Effector CD4-positive, alpha-beta T cell (primary cell): ENCODE data around the gene PKD1.
"Not testable (repeated sequence)": the region's sequence is repeated elsewhere in the genome, so short reads cannot be mapped to it uniquely, and the experiment has no call there.

Experiments used
- DNase-seq: peaks from one replicate; pipeline ENCODE4 v3.0.0-alpha.2; 2020

The PKD1 gene

DNA sequence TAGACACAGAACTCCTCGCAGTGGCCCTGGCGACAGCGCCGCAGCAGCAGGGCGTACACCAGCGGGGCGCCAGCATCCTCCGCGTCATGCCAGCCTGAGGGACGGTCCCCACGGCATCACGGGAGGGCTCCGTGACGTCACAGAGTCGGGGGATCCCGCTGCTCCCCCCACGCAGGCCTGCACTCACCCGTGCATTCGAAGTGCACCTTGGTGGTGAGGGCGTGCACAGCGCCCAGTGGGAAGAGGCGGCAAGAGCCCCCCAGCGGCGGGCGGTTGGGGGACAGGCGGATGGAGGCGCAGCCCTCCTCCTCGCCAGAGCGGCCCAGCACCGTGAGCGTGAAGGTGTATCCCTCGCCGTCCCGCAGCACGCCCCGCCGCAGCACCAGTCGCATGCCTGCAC is 29.5 kb downstream of the PKD1 start:
- DNase-seq, result not testable (repeated sequence)

DNA sequence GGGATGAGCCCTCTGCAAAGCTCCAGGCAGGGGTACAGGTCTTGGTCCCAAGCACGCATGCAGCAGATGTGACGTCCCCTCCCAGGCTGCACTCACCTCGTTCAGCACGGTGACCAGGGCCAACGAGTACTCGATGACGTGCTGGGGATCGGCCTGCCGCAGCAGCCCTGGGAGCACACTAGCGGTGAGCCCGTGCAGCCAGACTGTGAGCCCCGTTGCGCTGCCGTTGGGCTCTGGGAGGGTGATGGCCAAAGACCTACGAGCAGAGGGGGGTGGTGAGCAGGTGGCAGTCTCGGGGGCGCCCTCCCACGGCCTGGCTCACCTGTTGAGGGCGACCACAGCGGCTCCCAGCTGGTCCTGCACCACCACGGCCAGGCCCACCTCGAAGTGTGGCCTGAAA is 29.9 kb downstream of the PKD1 start:
- DNase-seq, result not testable (repeated sequence)

DNA sequence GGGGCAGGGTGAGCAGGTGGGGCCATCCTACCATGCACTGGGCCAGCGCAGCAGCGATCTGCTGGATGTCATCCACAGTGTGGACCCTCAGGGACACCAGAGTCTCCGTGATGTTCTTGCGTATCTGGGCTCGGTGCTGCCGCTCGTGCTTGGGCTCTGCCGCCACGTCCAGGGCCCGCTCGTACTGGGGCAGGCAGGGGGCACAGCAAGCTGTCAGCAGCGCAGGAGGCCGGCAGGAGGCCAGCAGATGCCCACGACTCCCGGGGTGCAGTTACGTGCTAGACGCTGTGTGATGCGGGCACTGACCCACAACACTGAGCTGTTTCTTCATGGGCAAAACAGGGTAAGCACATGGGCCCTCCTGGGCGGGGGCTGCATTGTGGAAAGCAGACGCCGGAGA is 30.4 kb downstream of the PKD1 start:
- DNase-seq, result not testable (repeated sequence)

DNA sequence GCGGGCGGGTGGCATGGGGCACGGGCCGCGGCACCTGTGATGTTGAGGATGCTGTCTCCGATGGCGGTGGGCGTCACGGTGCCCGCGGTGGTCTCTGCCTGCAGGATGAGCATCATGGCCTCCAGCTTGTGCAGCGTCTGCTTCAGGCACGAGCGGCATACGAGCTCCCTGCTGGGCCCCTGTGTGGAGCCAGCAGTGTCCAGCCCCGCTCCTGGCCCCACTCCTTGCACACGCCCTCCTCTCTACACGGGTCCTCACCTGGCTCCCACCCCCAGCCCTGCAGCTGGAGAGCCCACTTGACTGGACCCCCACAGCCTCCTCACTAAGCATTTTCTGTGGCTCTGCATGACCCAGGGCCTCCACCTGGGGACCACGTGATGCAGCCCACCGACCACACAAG is 31.2 kb downstream of the PKD1 start:
- DNase-seq, result not testable (repeated sequence)

DNA sequence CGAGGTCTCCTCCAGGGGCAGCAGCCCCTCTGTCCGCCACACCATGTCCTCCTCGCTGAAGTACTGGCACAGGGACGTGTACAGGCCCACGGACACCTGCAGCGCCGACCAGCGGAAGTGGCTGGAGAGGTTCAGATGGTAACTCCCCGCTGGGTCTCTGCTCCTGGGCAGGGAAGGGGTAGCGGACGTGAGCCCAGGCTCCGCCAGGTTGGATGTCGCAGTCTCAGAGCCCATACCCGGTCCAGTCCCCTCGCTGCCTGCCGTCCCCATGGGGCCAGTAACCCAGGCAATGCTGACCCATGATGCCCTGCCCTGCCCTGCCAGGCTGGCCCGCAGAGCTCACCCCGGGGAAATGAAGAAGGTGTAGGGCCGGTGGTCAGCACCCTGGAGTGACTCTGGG is 33.2 kb downstream of the PKD1 start:
- no peak for DNase-seq

DNA sequence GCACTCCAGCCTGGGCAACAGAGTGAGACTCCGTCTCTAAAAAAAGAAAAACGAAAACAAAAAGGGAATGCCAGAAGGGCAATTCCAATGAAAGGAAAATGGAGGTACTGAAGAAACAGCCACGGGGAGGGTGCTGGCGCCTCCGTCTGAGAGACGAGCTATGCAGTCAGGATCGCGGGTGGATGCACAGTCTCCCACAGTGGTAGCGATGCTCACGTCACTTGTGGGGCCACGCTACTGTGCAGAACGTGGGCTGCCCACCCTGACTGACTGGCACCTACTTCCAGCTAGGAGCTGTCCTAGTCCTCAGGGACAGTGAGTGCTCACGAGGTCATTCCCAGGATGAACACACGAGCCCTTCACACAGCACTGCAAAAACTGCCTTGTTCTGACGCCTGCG is 34.1 kb downstream of the PKD1 start:
- DNase-seq, result not testable (repeated sequence)

DNA sequence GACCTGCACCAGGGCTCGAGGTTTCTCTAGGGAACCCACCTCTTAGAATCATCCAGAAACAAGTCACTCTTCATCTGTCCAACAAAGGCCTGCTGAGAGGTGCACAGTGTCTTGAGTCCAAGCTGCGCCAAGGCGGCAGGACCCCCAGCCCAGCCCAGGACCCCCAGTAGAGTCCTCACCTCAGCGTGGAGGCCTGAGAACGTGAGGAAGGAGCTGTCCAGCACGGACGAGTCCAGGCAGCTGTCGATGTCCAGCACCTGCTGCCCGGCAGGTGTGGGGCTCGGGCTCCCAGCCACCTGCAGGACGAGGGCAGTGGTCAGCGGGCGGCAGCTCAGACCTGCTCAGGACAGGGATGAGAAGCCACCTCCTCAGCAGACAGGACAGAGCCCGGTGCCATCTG is 38.0 kb downstream of the PKD1 start:
- not testable (repeated sequence) for DNase-seq

DNA sequence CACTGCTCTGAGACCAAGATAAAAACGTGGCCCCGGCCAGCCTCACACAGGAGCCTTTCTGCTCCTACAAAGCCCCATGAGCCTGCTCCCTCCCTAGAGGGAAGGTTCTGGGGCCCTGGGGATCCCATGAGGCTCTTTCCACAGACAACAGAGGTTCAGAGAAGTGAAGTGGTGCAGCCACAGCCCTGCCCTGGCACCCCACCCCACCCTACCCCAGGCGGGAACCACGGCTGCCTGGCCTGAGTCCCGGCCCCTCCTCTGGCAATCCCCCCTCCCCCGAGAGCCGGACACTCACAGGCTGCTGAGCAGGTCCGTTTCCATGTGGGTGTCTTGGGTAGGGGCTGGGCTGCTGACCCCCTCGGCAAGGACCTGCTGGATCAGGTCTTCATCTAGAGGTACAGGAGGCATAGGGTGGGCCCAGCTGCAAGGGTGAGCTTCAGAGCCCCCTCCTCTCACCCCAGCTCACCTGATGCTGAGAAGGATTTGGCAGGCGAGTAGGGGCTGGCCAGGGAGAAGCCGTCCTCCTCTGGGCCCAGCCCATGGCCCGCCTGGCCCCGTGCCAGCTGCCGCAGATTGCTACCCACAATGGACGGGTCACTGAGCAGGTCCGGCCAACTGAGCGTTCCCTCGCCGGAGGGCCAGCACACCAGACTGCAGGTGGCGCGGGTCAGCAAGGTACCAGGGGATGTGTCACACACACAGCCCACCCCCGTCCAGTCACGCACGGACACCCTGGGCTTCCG is 38.7 kb downstream of the PKD1 start:
- no peak for DNase-seq

DNA sequence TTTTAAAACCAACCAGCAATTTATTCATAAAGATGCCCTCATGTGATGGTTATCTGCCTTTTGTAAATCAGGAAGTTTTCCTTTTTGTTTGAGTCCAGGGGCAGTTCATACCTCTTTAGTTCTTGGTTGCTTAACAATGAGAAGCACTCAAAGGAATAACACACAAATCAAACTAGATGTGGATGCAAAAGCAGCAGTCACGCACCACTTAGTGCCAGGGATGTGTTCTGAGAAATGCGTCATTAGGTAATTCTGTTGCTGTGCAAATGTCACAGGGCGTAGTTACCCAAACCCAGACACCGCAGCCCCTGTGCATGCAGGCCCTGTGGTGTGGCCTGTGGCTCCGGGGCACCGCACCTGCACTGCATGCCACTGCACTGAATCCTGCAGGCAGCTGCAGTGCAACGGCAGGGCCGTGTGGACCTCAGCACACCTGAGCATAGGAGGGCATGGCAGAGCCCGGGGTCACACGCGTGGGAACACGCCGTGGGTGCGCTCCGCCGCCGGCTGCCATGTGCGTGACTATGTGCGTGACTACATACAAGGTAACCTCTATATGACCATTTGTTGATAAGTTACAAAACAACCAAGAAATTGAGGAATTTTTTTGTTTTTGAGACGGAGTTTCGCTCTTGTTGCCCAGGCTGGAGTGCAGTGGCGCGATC is 39.6 kb downstream of the PKD1 start:
- DNase-seq, result no peak

DNA sequence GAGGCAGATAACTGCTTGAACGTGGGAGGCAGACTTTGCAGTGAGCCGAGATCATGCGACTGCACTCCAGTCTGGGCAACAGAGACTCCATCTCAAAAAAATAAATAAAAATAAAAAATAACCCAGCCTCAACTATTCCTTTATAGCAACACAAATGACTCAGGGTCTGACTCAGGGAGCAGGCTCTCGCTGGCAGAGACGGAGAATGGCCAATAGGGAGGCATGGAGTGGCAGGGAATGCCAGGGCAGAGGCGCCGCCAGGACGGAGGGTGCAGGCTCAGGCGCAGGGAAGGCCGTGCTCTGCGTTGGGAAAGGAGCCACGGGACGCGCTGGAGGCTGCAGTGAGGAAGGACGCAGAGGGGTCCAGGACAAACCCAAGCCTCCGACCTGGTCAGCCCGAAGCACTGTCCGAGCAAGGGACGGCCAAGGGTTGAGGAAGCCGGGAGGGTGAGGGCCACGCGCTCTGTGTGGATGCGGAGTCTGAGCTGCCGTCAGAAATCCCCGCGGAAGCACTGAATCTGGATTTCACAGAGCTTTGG is 40.3 kb downstream of the PKD1 start:
- DNase-seq, result no peak

DNA sequence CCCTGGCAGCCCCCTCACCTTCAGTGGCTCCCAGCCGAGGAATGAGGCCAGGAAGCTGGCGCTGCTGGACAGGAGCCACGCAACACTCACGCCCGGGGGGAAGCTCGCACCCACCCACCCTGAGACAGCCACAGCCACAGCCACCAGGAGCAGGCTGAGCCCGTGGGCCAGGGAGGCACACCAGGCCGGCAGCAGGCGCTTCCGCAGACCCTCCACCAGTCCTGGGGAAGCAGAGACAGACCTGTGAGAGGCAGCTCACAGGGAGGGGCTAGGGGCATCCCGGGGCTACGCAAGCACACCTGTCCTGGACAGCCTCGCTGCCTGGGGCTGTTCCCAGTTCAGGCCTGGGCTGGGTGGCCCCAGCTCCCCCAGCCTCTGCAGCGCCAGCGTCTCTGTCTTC is 41.9 kb downstream of the PKD1 start:
- no peak for DNase-seq

DNA sequence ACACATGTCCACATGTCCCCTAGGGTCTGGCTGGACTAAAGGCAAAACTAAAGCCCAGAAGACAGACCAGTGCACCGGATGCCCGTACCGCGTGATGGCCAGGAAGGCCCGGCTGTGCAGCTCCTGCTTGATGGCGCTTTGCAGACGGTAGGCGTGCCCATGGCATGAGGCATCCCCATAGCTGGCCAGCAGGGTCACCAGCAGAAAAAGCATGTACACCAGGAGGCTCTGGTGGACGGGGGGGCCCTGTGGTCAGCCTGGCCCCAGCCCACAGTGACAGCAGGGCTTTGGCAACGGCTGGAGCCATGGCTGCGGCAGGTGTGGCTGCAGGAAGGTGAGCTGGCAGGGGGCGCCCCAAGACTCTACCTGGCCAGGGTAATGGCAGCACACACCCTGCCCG is 42.8 kb downstream of the PKD1 start:
- no peak for DNase-seq

DNA sequence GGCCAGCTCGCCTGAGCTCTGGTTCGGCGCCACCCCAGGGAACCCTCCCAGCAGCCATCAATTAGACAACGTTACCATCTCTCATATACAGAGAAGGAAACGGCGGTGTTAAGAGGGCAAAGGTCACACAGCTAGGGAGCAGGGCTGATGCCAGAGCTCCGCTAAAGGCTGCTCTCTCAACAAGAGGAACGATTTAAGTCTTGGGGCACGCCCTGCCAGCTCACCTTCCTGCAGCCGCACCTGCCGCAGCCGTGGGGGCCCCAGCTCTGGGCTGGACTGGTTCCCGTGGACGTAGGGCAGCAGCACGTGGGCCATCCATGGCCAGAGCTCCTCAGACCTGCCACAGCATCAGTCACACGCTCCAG is 43.5 kb downstream of the PKD1 start:
- DNase-seq, result no peak

DNA sequence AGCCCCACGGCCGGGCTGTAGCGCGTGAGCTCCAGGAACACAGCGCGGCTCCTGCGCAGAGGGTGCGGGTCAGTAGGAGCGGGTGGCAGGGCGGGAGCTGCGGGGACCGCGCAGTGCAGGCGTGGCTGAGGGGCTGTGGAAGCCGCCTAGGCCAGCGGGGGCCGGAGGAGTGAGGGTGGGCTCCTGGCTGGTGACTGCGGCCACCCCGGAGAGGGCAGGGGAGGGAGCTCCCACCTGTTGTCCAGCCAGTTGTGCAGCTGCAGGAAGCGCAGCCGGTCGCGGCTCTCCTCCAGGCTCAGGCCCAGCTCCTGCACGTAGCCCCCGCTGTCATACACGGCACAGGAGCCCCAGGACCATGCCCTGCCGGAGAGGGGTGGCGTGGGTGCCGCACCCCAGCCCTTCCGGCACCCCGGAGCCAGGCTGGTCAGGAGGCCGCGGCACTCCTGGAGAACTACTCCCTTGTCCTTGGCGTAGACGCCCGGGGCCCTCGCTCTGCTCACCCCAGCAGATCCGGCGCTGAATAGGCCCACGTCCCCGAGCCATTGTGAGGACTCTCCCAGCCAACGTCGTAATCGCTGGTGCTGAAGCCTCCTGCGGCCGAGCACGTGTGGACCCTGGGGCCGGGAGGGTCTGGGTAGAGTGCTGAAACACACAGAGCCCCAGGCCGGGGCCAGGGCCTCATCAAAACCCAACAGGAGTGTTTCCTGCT is 44.0 kb downstream of the PKD1 start:
- DNase-seq, result no peak

DNA sequence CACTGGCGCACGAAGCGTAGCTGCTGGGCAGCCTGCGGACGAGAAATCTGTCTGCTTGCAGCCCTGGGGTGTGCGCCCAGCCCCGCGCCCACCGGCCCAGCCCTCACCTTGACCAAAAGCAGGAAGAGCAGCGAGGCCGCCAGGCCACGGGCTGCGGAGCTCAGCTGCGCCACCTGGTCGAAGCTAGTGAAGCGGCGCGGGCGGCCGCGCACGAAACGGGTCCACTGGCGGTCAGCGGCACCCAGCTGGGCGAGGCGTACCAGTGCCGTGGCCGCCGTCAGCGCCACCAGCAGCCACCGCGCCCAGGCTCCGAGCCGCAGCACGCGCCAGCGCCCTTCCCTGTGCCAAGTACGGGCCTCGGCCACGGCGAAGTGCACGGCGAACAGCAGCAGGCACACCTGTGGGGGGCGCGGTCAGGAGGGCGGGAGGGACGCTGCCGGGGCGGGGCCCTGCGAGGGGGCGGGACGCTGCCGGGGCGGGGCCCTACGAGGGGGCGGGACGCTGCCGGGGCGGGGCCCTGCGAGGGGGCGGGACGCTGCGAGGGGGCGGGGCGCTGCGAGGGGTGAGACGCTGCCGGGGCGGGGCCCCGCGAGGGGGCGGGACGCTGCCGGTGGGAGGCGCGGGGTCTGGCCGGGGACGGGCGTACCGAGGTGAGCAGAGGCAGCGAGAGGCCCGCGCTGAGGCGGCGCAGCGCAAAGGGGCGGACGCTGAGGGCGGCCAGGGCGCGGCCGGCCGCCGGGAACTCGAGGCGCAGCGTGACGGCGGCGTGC is 44.7 kb downstream of the PKD1 start:
- peak; percentile 11 for DNase-seq

DNA sequence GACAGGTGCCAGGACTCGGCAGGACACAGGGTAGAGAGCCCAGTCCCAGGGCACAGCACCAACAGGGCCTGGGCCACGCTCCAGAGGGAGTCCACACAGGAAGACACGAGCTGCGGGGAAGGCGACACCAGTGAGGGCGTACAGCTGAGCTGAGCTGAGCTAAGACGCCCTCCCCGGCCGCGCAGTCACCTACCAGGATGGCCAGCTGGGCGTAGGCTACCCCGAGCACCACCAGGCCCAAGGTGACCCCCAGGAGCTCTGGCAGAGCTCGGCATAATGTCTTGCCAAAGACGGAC is 45.3 kb downstream of the PKD1 start:
- DNase-seq, result no peak

DNA sequence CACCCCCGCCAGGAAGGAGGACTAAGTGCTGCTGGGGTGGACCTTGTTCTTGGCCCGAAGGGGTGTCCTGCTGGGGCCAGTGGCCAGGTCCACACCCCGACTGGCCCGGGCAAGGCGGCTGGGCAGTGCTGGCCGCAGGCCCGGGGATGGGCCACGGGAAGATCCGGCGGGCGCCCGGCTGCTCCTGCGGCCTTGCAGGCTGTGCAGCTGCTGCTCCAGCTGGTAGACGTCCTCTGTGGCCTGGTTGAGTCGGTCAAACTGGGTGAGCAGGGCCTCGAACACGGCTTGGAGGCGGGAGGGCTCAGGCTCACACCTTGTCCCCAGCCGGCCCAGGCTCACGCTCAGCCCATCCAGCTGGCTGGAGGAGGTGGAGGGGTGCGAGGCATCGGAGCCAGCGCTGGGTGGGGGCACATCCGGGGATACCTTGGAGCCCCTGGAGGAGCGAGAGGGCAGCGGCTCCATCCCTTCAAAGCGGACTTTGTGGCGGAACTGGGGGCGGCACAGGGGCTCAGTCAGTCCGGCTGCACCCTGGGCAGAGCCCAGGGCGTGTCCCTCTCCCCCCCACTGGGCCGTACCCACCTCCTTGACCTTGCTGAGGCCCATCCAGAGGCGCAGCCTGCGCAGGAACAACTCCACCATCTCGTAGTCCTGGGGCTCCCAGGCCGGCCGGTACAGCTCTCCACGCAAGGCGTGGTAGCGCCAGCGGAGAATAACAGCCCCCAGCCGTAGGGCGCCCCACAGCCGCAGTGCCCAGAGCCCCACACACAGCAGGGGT is 45.8 kb downstream of the PKD1 start:
- no peak for DNase-seq

DNA sequence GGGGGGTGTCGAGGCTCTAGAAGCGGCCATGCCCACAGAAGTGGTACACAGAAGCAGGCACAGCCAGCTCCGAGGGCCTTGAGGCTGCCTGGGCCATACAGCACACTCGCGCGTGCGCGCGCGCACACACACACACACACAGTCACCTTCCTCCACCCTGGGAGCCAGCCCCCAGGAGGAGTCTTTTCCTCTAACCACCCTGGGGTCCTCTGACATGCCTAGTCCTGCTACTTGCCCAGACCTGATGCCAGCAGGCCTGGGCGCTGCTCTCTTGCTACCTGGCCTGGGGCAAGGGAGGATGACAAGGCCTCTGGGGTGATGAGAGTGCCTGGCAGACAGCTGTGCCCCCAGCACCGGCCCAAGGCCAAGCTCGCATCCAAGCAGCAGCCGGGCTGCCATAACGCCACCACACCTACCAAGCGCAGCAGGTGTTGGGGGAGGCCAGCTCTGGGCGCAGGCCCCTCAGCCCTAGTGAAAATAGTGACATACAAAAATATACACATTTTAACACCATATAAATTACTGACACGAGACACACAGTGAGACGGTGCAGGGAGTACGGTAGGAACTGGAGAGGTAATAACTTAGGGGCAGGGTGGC is 46.8 kb downstream of the PKD1 start:
- DNase-seq, result no peak

DNA sequence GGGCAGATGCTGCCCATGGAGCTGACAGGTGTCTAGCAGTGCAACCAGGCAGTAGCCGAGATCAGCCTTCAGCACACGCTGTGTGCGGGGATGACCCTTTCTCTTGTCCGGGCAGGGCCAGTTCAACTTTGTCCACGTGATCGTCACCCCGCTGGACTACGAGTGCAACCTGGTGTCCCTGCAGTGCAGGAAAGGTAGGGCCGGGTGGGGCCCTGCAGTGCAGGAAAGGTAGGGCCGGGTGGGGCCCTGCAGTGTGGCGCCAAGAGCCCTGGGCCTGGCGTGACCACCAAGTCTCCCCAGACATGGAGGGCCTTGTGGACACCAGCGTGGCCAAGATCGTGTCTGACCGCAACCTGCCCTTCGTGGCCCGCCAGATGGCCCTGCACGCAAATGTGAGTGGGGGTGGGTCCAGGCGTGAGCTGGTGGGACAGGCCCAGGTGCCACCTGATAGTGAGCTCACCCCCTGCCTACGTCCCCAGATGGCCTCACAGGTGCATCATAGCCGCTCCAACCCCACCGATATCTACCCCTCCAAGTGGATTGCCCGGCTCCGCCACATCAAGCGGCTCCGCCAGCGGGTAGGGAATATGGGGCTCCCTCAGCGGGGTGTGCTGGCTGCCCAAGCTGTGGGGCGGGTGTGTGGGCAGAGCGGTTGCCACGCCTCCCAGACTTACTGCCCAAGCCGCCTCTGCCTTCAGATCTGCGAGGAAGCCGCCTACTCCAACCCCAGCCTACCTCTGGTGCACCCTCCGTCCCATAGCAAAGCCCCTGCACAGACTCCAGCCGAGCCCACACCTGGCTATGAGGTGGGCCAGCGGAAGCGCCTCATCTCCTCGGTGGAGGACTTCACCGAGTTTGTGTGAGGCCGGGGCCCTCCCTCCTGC is 47.7 kb downstream of the PKD1 start:
- DNase-seq, result no peak

DNA sequence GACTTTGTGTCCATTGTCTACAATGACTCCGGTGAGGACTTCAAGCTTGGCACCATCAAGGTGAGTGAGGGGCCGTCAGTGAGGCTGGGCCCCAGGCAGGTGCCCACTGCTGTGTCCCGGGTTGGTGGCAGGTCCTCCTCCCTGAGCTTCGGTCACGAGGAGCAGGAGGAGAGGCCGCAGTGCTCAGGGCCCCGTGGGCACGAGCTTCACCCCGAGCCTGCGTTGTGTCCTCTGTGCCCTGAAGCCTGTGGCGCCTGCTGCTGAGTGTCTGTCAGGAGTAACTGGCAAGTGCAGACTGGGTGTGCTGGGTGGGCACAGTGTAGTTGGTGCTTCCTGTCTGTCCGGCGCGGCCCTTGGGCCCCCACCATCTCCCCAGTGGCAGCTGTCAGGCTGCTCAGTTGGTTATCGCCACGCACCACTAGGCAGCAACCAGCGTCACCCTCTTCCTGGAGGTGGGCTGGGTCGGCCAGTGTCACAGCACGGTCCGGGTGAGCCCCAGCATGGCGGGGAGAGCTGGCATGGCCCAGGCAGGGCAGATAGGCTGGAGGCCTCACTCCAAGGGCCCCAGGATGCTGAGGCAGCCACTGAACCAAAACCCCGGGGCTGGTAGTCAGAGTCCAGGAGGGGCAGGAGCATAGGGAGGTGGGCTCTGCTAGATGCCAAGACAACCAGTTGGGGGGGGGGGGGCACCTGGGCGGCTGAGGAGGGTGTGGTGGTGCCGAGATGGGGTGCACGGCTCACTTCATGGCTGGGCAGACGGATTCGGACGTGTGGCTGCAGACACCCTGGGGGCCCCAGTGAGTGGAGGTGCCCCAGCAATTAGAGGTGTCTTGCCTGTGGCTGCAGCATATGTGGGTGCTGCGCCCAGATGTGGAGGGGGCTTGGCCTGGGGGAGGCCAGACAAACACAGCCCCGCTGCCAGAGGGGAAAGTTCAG is 48.6 kb downstream of the PKD1 start:
- no peak for DNase-seq
